ENCODE results near the gene HEG1.

DNA sequence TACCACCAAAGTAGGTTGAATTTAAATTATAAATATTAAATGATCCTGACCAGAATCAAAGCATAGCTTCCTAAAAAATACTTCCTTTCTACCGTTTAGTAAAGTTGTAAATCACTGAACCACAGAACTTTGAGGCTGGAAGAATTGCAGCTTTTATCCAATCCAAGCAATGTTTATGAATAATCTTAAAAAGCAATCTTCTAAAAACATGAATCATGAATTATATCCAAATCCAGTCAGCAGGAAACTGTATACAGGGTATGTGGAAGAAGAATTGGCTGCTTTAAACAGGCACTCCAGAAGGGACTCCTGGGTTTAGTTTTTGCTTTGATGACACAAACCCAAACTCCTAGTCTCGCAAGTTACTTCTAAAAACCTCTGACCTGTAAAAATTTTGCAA, 30.2 kb downstream of the HEG1 start:
- no peak for TF ChIP-seq EP300 (IDR thresholded peaks at IDR 0.05)
- TF ChIP-seq, protein P1, sequence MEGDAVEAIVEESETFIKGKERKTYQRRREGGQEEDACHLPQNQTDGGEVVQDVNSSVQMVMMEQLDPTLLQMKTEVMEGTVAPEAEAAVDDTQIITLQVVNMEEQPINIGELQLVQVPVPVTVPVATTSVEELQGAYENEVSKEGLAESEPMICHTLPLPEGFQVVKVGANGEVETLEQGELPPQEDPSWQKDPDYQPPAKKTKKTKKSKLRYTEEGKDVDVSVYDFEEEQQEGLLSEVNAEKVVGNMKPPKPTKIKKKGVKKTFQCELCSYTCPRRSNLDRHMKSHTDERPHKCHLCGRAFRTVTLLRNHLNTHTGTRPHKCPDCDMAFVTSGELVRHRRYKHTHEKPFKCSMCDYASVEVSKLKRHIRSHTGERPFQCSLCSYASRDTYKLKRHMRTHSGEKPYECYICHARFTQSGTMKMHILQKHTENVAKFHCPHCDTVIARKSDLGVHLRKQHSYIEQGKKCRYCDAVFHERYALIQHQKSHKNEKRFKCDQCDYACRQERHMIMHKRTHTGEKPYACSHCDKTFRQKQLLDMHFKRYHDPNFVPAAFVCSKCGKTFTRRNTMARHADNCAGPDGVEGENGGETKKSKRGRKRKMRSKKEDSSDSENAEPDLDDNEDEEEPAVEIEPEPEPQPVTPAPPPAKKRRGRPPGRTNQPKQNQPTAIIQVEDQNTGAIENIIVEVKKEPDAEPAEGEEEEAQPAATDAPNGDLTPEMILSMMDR (IDR thresholded peaks at IDR 0.05) = no peak
- no peak for TF ChIP-seq POLR2A (IDR thresholded peaks at IDR 0.05; ENCODE audit: low read depth)
